HG03565 (cell line): ENCODE data around the gene NELFCD.

ENCODE experiments used
- ATAC-seq: cut with Tn5 transposase; IDR thresholded peaks from one replicate; pipeline ENCODE4 v1.9.1; 2021; ENCODE audit warnings: mild to moderate bottlenecking, moderate library complexity; ENCODE audit not compliant: unreplicated experiment

Gene NELFCD

GRCh38 chr20:59042796-59043631 is 62.0 kb downstream of the NELFCD start:
- peak; percentile 92 for ATAC-seq

- no peak for ATAC-seq
Observed at GRCh38 chr20:59043698-59044097, 62.6 kb downstream of the NELFCD start.

GRCh38 chr20:59044295-59044694 is 63.2 kb downstream of the NELFCD start:
- ATAC-seq, result no peak
